DOHH2 (cell line): ENCODE measurements around the gene TUFT1.
"Not testable (repeated sequence)": the region's sequence is repeated elsewhere in the genome, so short reads cannot be mapped to it uniquely, and the experiment has no call there.

Experiments
- H3F3A ChIP-seq: fragments of 200-600 bp; sonication (generic), shearing (Covaris generic); 2 replicates; pipeline ENCODE4 v1.6.0; 2016; ENCODE audit warnings: antibody characterized with exemption, mild to moderate bottlenecking; ENCODE audit not compliant: control insufficient read depth, insufficient read depth
- H3K27ac ChIP-seq: fragments of 200-600 bp; sonication (generic); 2 replicates; pipeline ENCODE4 v1.5.1; 2014; ENCODE audit warnings: low read depth, mild to moderate bottlenecking, low read length, moderate library complexity
- H3K27me3 ChIP-seq: fragments of 200-600 bp; sonication (generic); 2 replicates; pipeline ENCODE4 v1.6.1; 2014; ENCODE audit warnings: mild to moderate bottlenecking, low read length, mixed read lengths; ENCODE audit not compliant: control insufficient read depth
- H3K36me3 ChIP-seq: fragments of 200-600 bp; sonication (generic); 2 replicates; pipeline ENCODE4 v1.6.1; 2014; ENCODE audit warnings: mild to moderate bottlenecking, low read length, moderate library complexity, mixed read lengths; ENCODE audit not compliant: control insufficient read depth
- H3K4me1 ChIP-seq: fragments of 200-600 bp; sonication (generic); 2 replicates; pipeline ENCODE4 v1.6.1; 2014; ENCODE audit warnings: mild to moderate bottlenecking, low read length, mixed read lengths; ENCODE audit not compliant: control insufficient read depth
- H3K4me2 ChIP-seq: fragments of 200-600 bp; sonication (generic); 2 replicates; pipeline ENCODE4 v1.6.0; 2014; ENCODE audit warnings: mild to moderate bottlenecking, low read length, moderate library complexity
- H3K4me3 ChIP-seq: fragments of 200-600 bp; sonication (generic); 2 replicates; pipeline ENCODE4 v1.5.1; 2014; ENCODE audit warnings: mild to moderate bottlenecking, low read length, mixed read lengths
- H3K79me2 ChIP-seq: fragments of 200-600 bp; sonication (generic); 2 replicates; pipeline ENCODE4 v1.6.1; 2014; ENCODE audit warnings: mild to moderate bottlenecking, low read length, mixed read lengths; ENCODE audit not compliant: control insufficient read depth
- H3K9me2 ChIP-seq: fragments of 200-600 bp; sonication (generic); replicated peaks from 2 replicates; pipeline ENCODE4 v1.6.1; 2014; ENCODE audit warnings: mild to moderate bottlenecking, low read length, mixed read lengths; ENCODE audit not compliant: control insufficient read depth
- H3K9me3 ChIP-seq: fragments of 200-600 bp; sonication (generic); 2 replicates; pipeline ENCODE4 v1.6.1; 2014; ENCODE audit warnings: antibody characterized with exemption, low read length, mixed read lengths; ENCODE audit not compliant: control insufficient read depth, insufficient read depth
- H4K20me1 ChIP-seq: fragments of 200-600 bp; sonication (generic); 2 replicates; pipeline ENCODE4 v1.6.0; 2014; ENCODE audit warnings: low read depth, mild to moderate bottlenecking, antibody characterized with exemption, low read length, moderate library complexity; ENCODE audit not compliant: control insufficient read depth, insufficient read depth
- EZH2phosphoT487 ChIP-seq: fragments of 200-600 bp; sonication (generic); IDR thresholded peaks from 2 replicates; pipeline ENCODE4 v1.6.1; 2017; ENCODE audit warnings: borderline replicate concordance, mild to moderate bottlenecking, antibody characterized with exemption, low read length, moderate library complexity, mixed read lengths
- TF ChIP-seq, protein P1 (sequence below): fragments of 200-600 bp; sonication (generic); IDR thresholded peaks from one replicate; pipeline ENCODE4 v1.5.1; 2014; ENCODE audit warnings: antibody characterized with exemption, mild to moderate bottlenecking, low read depth, low read length; ENCODE audit not compliant: poor library complexity, severe bottlenecking

The TUFT1 gene

GRCh38 chr1:151618470-151618869, 78.4 kb downstream of the TUFT1 start:
- H3K27ac ChIP-seq, result no peak overlapping the region
- H3K4me3 ChIP-seq, result no peak overlapping the region
- H3K36me3 ChIP-seq, result no peaks in the 10 kb centered on the region; the same call in 1 of the 2 replicates
- peaks cover 2% of the 10 kb centered on the region for H3K4me1 ChIP-seq
- no peaks in the 10 kb centered on the region for H3K9me2 ChIP-seq
- H3F3A ChIP-seq, result no peaks in the 10 kb centered on the region; the same call in 1 of the 2 replicates
- H3K9me3 ChIP-seq, result no peaks in the 10 kb centered on the region
- H3K79me2 ChIP-seq, result peaks cover 76% of the 10 kb centered on the region
- H3K4me2 ChIP-seq, result no peak overlapping the region
- H4K20me1 ChIP-seq, result peaks cover 7% of the 10 kb centered on the region
- no peaks in the 10 kb centered on the region for H3K27me3 ChIP-seq
- no peak for TF ChIP-seq EZH2phosphoT487
- TF ChIP-seq, protein P1, sequence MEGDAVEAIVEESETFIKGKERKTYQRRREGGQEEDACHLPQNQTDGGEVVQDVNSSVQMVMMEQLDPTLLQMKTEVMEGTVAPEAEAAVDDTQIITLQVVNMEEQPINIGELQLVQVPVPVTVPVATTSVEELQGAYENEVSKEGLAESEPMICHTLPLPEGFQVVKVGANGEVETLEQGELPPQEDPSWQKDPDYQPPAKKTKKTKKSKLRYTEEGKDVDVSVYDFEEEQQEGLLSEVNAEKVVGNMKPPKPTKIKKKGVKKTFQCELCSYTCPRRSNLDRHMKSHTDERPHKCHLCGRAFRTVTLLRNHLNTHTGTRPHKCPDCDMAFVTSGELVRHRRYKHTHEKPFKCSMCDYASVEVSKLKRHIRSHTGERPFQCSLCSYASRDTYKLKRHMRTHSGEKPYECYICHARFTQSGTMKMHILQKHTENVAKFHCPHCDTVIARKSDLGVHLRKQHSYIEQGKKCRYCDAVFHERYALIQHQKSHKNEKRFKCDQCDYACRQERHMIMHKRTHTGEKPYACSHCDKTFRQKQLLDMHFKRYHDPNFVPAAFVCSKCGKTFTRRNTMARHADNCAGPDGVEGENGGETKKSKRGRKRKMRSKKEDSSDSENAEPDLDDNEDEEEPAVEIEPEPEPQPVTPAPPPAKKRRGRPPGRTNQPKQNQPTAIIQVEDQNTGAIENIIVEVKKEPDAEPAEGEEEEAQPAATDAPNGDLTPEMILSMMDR, result no peak

GRCh38 chr1:151618996-151619395, 78.9 kb downstream of the TUFT1 start:
- not testable (repeated sequence) for H3K4me1 ChIP-seq, H3K27me3 ChIP-seq, H4K20me1 ChIP-seq, H3K9me2 ChIP-seq, H3K27ac ChIP-seq, H3K4me2 ChIP-seq, H3K4me3 ChIP-seq, H3K9me3 ChIP-seq, H3F3A ChIP-seq, H3K36me3 ChIP-seq
- peaks cover 75% of the 10 kb centered on the region for H3K79me2 ChIP-seq

DNA sequence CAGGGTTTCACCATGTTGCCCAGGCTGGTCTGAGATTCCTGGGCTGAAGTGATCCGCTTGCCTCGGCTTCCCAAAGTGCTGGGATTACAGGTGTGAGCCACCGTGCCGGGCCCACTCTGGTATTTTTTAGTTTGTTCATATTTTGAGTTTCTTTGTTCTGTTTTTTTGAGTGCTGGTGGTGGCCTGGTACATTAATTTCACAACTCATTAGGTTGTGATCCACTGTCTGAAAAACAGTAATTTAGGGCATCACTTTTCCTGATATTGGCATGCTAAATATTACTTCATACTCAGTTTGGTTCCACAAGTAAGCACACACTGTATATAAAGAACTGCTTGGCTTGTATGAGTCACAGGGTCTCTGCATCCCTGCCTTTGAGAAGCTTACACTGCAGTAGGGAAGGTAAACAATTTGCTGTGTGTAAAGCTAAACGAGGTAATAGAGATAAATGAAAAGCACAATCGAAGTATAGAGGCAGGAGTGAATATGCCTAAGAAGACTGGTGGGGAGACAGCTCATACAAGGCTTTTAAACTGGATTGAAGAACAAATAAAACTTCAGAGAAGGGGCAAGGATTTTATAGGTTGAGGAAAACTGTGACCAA, 79.5 kb downstream of the TUFT1 start:
- Histone ChIP-seq H3K27ac (no peak overlapping the region), H3K9me3 (no peaks in the 10 kb centered on the region), H3K4me2 (no peak overlapping the region), H3K27me3 (no peaks in the 10 kb centered on the region), H3F3A (no peaks in the 10 kb centered on the region; the same call in 1 of the 2 replicates), H3K9me2 (no peaks in the 10 kb centered on the region), H3K79me2 (peaks cover 71% of the 10 kb centered on the region), H3K4me3 (no peak overlapping the region), H3K4me1 (no peaks in the 10 kb centered on the region), H4K20me1 (peaks cover 7% of the 10 kb centered on the region), H3K36me3 (no peaks in the 10 kb centered on the region; the same call in 1 of the 2 replicates)
- TF ChIP-seq EZH2phosphoT487, result no peak
- TF ChIP-seq, protein P1, result no peak

DNA sequence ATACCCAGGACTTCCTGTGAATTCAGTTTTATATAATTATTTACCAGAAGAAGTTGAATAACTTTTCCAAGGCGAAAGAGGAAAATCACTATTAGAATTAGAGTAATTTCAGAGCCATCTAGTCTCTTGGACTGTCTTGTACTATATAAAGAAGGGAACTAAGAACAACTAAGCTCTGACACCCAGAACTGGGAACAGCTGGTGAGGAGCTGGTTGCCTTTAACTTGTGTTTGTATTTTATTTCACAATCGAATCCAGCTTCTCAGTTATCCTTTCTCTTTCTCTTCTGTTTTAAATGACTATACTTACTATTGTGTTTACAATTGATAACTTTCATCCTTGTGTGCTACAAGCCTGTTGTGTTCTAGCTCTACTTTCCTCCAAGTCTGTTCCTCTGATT, 80.2 kb downstream of the TUFT1 start:
- Histone ChIP-seq H3K79me2 (peaks cover 72% of the 10 kb centered on the region), H3K36me3 (no peaks in the 10 kb centered on the region; the same call in 1 of the 2 replicates), H4K20me1 (peaks cover 7% of the 10 kb centered on the region), H3K27me3 (no peaks in the 10 kb centered on the region), H3F3A (no peaks in the 10 kb centered on the region; the same call in 1 of the 2 replicates), H3K9me2 (no peaks in the 10 kb centered on the region), H3K27ac (no peak overlapping the region), H3K9me3 (no peaks in the 10 kb centered on the region), H3K4me1 (no peaks in the 10 kb centered on the region), H3K4me3 (no peak overlapping the region), H3K4me2 (no peak overlapping the region)
- TF ChIP-seq, protein P1, result no peak
- TF ChIP-seq EZH2phosphoT487, result no peak
